Measurements from ENCODE around the gene ITPR2. TPM values are rescaled to one million over a fixed set of nuclear protein-coding genes. Genes with fewer than 3 reads are reported as not detected.
"Not testable (repeated sequence)": the region's sequence is repeated elsewhere in the genome, so short reads cannot be mapped to it uniquely, and the experiment has no call there.

Gene ITPR2
- total RNA-seq, 2 donors from 2014 or later = 52.9 to 54.5 TPM

- Mint-ChIP-seq H3K4me3 (no peak overlapping the region), H3K27ac (no peak overlapping the region), H3K36me3 (ENCODE audit: low read depth) (no peaks in the 10 kb centered on the region), H3K27me3 (no peaks in the 10 kb centered on the region), H3K4me1 (peaks cover 2% of the 10 kb centered on the region)
- no peaks in the 10 kb centered on the region for H3K9me3 ChIP-seq (ENCODE audit: control insufficient read depth, low read length, poor library complexity, severe bottlenecking)
- ATAC-seq = no peak
- no peak for DNase-seq
These were observed 8.1 kb upstream of the ITPR2 start for GRCh38 chr12:26841085-26841484.

- H3K4me1 Mint-ChIP-seq = peaks cover 6% of the 10 kb centered on the region
- no peak overlapping the region for H3K4me3 Mint-ChIP-seq
- ATAC-seq (no peak), DNase-seq (no peak)
- H3K27me3 Mint-ChIP-seq = no peaks in the 10 kb centered on the region
- H3K36me3 Mint-ChIP-seq (ENCODE audit: low read depth) = no peaks in the 10 kb centered on the region
- no peaks in the 10 kb centered on the region for H3K9me3 ChIP-seq (ENCODE audit: control insufficient read depth, low read length, poor library complexity, severe bottlenecking)
- H3K27ac Mint-ChIP-seq = no peak overlapping the region
These were observed 6.5 kb upstream of the ITPR2 start for GRCh38 chr12:26839512-26839911.

DNA sequence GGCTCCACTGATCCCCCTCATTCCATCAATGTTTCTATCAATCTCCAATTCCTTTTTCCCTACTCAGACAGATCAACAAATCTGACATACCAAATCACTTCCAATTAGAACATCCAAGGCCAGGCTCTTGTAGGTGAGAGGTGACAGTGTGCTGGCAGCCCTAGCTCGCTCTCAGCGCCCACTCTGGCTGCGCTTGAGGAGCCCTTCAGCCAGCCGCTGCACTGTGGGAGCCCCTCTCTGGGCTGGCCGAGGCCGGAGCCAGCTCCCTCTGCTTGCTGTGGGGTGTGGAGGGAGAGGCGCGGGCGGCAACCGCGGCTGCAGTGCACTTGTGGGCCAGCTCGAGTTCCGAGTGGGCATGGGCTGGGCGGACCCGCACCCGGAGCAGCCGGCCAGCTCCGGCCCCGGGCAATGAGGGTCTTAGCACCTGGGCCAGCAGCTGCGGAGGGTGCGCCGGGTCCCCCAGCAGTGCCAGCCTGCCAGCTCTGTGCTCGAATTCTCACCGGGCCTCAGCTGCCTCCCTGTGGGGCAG is 6.0 kb upstream of the ITPR2 start:
- no peak overlapping the region for H3K27ac Mint-ChIP-seq
- H3K36me3 Mint-ChIP-seq (ENCODE audit: low read depth) = no peaks in the 10 kb centered on the region
- H3K9me3 ChIP-seq (ENCODE audit: control insufficient read depth, low read length, poor library complexity, severe bottlenecking) = no peaks in the 10 kb centered on the region
- H3K27me3 Mint-ChIP-seq = no peaks in the 10 kb centered on the region
- peaks cover 8% of the 10 kb centered on the region for H3K4me1 Mint-ChIP-seq
- no peak overlapping the region for H3K4me3 Mint-ChIP-seq
- no peak for DNase-seq
- no peak for ATAC-seq

DNA sequence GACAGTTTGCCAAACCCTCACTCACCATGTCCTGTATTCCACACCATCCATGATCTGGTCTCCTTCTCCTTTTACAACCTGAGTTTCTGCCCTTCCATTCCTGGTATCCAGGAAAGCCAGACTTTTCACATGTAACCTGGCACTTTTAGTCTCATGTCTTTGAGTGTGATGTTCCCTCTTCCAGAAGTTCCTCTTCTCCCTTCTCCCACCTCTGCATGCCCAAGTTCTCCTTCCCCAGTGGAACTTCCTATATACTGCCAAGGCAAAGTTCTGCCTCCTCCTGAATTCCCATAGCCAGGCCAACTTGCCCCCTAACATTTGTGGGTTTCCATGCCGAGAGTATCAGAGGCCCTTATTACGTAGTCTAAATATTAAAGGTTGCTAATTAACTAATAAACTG is 3.2 kb upstream of the ITPR2 start:
- peaks cover 19% of the 10 kb centered on the region for H3K4me1 Mint-ChIP-seq
- no peak overlapping the region for H3K4me3 Mint-ChIP-seq
- H3K27ac Mint-ChIP-seq = peak overlapping the region; percentile 19
- peaks cover 2% of the 10 kb centered on the region for H3K36me3 Mint-ChIP-seq (ENCODE audit: low read depth)
- H3K9me3 ChIP-seq (ENCODE audit: control insufficient read depth, low read length, poor library complexity, severe bottlenecking) = no peaks in the 10 kb centered on the region
- ATAC-seq = no peak
- DNase-seq = no peak
- H3K27me3 Mint-ChIP-seq = no peaks in the 10 kb centered on the region

DNA sequence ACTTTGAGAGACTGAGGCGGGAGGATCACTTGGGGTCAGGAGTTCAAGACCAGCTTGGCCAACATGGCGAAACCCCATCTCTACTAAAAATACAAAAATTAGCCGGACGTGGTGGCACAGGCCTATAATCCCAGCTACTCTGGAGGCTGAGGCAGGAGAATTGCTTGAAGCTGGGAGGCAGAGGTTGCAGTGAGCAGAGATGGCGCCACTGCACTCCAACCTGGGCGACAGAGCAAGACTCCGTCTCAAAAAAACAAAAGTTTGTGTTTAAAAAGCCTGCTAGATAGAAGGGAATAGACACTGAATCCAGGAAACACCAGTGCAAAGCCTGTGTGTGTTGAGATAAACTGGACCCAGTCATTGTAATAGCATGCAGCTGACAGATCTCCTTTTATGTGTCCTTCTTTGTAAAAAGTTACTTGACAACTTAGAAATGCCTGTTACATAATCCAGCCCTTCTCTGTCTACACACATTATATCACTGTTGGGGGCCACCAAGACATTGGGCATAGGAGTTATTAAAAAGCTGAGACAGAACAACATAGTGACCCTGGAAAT is 1.6 kb upstream of the ITPR2 start:
- ATAC-seq; DNase-seq; H3K27ac Mint-ChIP-seq; H3K27me3 Mint-ChIP-seq; H3K36me3 Mint-ChIP-seq (ENCODE audit: low read depth); H3K9me3 ChIP-seq (ENCODE audit: control insufficient read depth, low read length, poor library complexity, severe bottlenecking): not testable (repeated sequence)
- Mint-ChIP-seq H3K4me1 (peaks cover 28% of the 10 kb centered on the region), H3K4me3 (peak overlapping the region; percentile 98)

GRCh38 chr12:26833743-26834490 is 923 bp upstream of the ITPR2 start:
- no peaks in the 10 kb centered on the region for H3K9me3 ChIP-seq (ENCODE audit: control insufficient read depth, low read length, poor library complexity, severe bottlenecking)
- ATAC-seq = peak; percentile 32
- Mint-ChIP-seq H3K27me3 (no peaks in the 10 kb centered on the region), H3K4me3 (peak overlapping the region; percentile 98), H3K27ac (peak overlapping the region; percentile 95), H3K4me1 (peaks cover 28% of the 10 kb centered on the region), H3K36me3 (ENCODE audit: low read depth) (peaks cover 2% of the 10 kb centered on the region)
- DNase-seq = peak in 1 of 3 donors; percentile 11

GRCh38 chr12:26831951-26832821 is 808 bp downstream of the ITPR2 start:
- H3K4me1 Mint-ChIP-seq = peaks cover 34% of the 10 kb centered on the region
- ATAC-seq (peak; percentile 50), DNase-seq (peak; percentile 33 to 46 (median 36))
- H3K9me3 ChIP-seq (ENCODE audit: control insufficient read depth, low read length, poor library complexity, severe bottlenecking) = no peaks in the 10 kb centered on the region
- no peaks in the 10 kb centered on the region for H3K27me3 Mint-ChIP-seq
- H3K4me3 Mint-ChIP-seq = peak overlapping the region; percentile 98
- H3K27ac Mint-ChIP-seq = peak overlapping the region; percentile 95
- peaks cover 2% of the 10 kb centered on the region for H3K36me3 Mint-ChIP-seq (ENCODE audit: low read depth)

GRCh38 chr12:26830783-26831551 is 2.0 kb downstream of the ITPR2 start:
- Mint-ChIP-seq H3K4me1 (peaks cover 40% of the 10 kb centered on the region), H3K27ac (peak overlapping the region; percentile 54)

GRCh38 chr12:26830363-26830762 is 2.6 kb downstream of the ITPR2 start:
- H3K4me3 Mint-ChIP-seq = peak overlapping the region; percentile 75
- H3K9me3 ChIP-seq (ENCODE audit: control insufficient read depth, low read length, poor library complexity, severe bottlenecking) = no peaks in the 10 kb centered on the region
- peaks cover 40% of the 10 kb centered on the region for H3K4me1 Mint-ChIP-seq
- no peak for DNase-seq
- no peaks in the 10 kb centered on the region for H3K27me3 Mint-ChIP-seq
- H3K27ac Mint-ChIP-seq = peak overlapping the region; percentile 54
- peaks cover 2% of the 10 kb centered on the region for H3K36me3 Mint-ChIP-seq (ENCODE audit: low read depth)
- ATAC-seq = no peak

More at GRCh38 chr12:26830783-26831551, 2.0 kb downstream of the ITPR2 start:
- H3K27me3 Mint-ChIP-seq = no peaks in the 10 kb centered on the region
- no peak for ATAC-seq
- peaks cover 2% of the 10 kb centered on the region for H3K36me3 Mint-ChIP-seq (ENCODE audit: low read depth)
- H3K9me3 ChIP-seq (ENCODE audit: control insufficient read depth, low read length, poor library complexity, severe bottlenecking) = no peaks in the 10 kb centered on the region
- no peak for DNase-seq
- H3K4me3 Mint-ChIP-seq = peak overlapping the region; percentile 75

DNA sequence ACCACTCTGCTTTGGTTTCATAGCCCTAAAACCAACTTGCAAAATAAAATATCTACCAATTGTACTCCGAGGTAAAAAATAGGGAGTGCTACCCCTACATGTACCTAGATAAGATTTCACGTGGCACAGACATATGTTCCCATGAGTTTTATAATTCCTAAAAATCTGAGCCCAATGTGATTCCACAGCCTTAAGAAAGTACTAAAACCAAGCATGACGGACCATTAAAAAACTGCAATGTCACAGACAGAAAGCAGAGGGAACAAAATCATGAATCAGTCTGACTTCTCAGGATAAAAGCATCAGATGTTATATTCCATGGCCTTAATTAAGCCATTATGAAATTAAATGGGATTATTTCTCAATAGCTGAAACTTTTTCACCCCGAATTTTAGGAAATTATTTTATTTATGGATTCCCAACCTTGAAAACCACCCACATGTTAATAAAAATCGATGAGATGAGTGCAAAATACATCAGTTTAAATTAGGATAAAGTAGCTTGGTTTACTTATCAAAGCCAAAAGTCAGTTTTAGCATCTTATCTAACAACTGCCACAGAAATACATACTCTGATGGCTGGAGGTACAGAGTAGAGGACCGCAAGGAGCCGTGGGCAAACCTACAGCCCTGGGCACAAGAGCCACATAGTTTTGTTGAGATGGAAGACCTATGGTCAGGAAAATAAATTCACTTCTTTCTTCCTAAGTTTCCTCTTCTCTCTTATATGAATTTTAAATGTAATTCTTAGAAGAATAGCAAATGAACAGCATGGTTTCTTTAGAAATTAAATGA is 4.5 kb downstream of the ITPR2 start:
- peaks cover 2% of the 10 kb centered on the region for H3K36me3 Mint-ChIP-seq (ENCODE audit: low read depth)
- no peak overlapping the region for H3K27ac Mint-ChIP-seq
- H3K4me1 Mint-ChIP-seq = peaks cover 34% of the 10 kb centered on the region
- no peak for DNase-seq
- peak overlapping the region; percentile 5 for H3K4me3 Mint-ChIP-seq
- no peaks in the 10 kb centered on the region for H3K9me3 ChIP-seq (ENCODE audit: control insufficient read depth, low read length, poor library complexity, severe bottlenecking)
- no peak for ATAC-seq
- no peaks in the 10 kb centered on the region for H3K27me3 Mint-ChIP-seq

- no peak overlapping the region for H3K4me3 Mint-ChIP-seq
- DNase-seq (no peak), ATAC-seq (no peak)
- no peaks in the 10 kb centered on the region for H3K36me3 Mint-ChIP-seq (ENCODE audit: low read depth)
- no peaks in the 10 kb centered on the region for H3K27me3 Mint-ChIP-seq
- H3K27ac Mint-ChIP-seq = no peak overlapping the region
- peaks cover 33% of the 10 kb centered on the region for H3K4me1 Mint-ChIP-seq
- H3K9me3 ChIP-seq (ENCODE audit: control insufficient read depth, low read length, poor library complexity, severe bottlenecking) = no peaks in the 10 kb centered on the region
These were observed 6.6 kb downstream of the ITPR2 start for GRCh38 chr12:26826437-26826836.

GRCh38 chr12:26825459-26826016 is 7.5 kb downstream of the ITPR2 start:
- Mint-ChIP-seq H3K27ac (no peak overlapping the region), H3K27me3 (no peaks in the 10 kb centered on the region), H3K4me3 (no peak overlapping the region), H3K4me1 (peaks cover 31% of the 10 kb centered on the region), H3K36me3 (ENCODE audit: low read depth) (no peaks in the 10 kb centered on the region)
- ATAC-seq (no peak), DNase-seq (no peak)
- H3K9me3 ChIP-seq (ENCODE audit: control insufficient read depth, low read length, poor library complexity, severe bottlenecking) = no peaks in the 10 kb centered on the region

All from T-helper 17 cell (primary cell).